Stimulated activated CD4-positive, alpha-beta T cell treated with anti-CD3 and anti-CD28 coated beads, Interleukin-1b, Interleukin-23, amount 100 ng/mL, for 4 hours (primary cell): ENCODE data around the gene CNIH3.

ENCODE experiments used
- DNase-seq, 2 donors: peaks; one replicate each; pipeline ENCODE4 v3.0.0-alpha.2; 2020; ENCODE audit warnings: low read depth in 2 of 2

The CNIH3 gene

DNA sequence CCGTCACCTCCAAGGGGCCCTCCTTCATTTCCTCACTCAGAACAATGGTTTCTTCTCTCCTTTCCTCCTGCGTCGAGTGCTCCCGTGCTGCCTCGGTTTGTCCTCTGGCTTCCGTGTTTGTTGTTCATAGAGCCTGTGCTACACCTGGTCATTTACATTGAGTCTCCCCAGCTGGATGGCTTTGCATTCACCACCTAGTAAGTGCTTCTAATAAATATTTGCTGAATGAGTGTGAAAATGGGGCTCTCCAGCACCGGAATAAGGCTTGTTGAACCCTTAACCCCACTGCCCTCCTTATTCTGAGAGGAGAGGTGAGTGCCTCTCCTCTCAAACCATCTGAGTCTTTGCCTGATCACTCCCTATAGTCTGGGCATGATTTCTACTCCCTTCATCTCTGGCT is 104.9 kb downstream of the CNIH3 start:
- DNase-seq: no peak

DNA sequence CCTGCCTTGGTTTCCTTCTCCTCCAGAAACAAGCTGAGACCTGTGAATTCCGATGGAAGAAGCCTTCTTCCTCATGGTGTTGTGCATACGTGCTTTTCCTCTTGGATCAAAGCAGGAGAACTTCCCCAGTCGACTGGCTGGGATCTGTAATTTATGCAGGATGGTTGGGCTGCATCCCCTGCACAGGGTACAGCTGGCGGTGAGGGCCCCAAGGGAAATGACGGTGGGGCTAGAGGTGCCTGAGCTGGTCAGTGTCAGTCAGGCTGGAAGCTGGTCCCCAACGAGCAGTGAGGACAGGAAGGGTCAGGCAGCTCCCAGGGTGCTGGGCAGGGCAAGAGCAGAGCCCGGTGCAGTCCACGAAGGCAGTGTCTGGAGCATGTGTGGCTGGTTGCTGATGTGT is 106.7 kb downstream of the CNIH3 start:
- no peak for DNase-seq

DNA sequence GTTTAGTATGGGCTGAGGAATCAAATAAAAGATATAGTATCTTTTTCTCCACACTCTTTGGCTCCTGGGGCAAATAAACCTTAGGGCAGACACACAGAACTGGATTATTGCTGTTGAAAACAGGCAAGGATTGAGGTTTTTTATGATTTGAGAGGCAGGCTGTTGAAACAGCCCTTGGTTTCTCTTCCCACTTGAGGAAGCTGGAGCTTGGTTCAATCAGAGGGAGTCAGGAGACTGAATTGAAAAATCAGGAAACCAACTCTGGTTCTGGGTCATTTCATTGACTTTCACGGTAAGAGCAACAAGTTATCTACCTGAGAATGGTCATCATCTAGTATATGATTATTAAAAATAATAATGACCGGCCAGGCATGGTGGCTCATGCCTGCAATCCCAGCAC is 108.4 kb downstream of the CNIH3 start:
- no peak for DNase-seq

DNA sequence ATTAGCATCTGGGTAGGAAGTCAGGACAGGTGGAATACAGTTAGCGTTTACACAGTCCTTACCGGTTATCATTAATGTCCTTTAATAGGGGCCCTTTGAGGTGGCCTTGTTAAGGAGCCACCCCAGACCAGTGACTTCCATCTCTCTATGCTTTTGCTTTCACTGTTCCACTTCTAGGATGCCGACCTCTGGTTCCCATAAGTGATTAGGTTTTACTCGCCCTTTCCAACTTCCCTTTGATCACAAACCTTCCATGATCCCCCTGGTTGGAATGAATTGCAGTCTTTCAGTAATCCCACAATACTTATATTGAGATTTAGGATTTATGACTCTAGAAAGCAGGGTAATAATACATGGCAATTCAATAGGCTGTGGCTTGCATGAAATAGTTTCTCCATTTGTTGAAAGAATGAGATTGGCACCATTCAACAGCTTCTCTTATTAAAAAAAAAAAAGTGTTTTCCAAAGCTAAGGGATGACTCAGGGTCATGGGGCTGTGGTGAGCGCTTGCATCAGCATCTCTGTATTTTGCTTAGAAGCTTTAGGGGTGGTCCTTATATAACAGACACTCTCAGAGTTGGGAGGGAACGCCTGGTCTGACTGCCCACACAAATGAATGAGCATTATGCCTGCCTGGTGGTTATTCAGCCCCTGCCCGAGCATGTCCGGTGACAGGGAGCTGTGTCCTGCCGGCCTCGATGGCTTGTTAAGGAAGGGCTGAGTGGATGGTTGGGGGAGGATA is 110.5 kb downstream of the CNIH3 start:
- no peak for DNase-seq

DNA sequence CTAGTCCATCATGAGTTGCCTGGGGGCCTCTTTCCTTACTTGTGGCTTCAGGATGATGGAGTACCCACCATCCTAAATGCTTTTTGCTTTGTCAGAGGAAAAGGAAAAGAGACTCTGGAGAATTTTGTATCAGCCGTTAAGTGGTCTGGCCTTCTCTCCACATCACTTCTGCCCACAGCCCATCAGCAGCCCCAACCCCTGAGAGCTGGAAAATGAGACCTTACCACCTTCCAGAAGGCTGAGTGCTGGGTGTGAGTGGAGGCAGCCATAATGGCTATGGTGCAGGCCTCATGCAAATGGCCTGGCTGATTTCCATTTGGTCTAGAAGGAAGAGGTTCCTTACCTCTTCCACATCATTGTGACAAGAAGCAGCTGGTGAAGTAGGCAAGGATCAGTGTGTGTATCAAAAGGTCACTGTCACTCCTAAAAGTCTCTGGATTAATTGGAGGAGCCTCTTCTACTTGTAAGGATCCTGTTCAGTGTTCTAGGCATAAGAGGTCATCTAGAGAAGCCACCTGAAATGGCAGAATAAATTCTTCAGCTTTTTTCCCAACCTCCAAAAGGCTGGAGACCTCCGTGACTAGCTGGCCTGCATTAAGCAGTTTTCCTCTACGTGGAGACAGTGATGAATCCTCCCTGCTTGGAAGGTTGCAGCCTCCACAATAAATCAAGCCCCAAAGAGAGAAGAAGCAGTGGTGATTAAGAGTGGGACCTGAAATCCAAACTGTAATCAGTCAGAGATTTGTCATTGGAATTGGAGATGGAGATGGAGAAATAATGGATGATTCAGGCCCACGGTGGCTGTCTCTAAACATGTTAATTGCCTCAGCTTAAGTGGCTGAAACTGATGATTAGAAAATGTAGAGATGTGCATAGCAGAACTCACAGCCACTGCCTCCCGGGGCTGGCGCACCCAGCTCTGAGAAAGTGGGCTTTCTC is 111.5 kb downstream of the CNIH3 start:
- no peak for DNase-seq

DNA sequence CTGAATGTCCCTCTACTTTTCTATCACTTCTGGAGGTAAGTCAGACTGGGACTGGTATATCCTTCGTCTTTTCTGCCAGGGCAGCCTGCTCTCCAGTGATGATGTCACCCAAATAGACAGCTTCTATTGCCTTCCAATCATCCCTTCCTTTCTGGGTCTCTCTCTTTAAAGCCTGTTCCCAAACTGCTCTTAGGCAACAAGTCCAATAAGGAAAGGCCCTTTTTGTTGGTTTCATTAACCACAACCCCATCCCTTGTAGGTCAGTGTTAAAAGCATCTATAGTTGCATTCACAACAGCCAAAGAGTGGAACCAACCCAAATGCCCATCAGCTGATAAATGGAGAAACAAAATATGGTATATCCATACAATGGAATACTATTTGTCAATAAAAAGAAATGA is 114.4 kb downstream of the CNIH3 start:
- DNase-seq: no peak

DNA sequence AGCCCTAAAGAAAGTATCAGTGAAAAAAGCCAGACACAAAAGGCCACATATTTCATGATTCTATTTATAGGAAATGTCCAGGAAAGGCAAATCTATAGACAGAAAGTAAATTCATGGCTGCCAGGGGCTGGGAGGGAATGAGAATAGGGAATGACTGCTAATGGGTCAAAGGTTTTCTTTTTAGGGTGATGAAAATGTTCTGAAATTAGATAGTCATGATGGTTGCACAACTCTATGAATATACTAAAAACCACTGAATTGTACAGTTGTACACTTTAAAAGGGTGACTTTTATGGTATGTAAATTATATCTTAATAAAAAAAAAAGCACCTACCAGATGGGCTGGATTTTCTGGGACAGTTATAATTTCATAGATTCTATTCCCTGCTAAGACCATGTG is 114.8 kb downstream of the CNIH3 start:
- no peak for DNase-seq

DNA sequence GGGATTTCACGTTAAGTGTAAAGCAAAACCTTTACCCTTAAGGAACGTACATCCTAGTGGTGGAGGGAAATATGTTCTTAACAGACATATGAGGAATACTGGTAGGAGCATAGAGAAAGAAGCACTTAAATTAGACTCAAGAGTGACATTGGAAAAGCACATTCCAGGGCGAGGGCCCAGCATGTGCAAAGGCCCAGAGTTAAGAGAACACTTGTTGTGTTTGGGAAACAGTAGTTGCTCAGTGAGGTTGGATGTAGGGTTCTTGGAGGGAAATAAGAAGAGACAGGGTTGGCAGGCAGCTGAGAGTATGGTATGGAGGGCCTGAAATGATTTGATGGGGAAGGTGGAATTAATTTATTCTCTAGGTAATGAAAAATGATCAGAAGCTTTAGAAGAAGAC is 115.5 kb downstream of the CNIH3 start:
- no peak for DNase-seq

DNA sequence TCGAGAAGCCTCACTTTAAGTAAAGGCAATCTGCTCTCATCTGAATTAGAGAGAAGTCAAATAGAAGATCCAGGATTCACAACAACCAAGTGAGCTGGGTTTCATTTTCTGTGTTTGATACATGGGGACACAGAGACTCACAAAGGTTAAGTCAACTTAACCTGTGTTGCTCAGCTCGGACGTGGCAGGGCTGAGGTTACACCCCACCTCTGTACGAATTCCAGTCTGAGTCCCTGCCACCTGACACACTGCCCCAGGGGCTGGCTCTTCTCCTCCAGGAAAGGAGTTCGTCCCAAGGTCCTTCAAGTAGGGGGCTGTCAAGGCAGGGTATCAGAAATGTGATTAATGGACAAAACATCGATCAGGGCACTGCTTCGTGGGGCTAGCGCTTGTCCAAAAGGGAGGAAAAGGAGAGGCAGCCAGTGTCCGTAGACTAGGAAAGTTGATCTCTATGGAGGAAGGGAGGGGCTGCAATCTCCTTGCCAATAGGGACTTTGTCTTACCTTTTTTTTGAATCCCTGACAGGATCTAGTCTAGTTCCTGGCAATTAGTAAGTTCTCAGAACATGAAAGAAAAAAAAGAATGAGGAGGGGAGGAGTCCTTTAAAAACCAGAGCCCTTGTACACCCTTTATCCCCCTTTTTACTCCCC is 116.4 kb downstream of the CNIH3 start:
- no peak for DNase-seq

DNA sequence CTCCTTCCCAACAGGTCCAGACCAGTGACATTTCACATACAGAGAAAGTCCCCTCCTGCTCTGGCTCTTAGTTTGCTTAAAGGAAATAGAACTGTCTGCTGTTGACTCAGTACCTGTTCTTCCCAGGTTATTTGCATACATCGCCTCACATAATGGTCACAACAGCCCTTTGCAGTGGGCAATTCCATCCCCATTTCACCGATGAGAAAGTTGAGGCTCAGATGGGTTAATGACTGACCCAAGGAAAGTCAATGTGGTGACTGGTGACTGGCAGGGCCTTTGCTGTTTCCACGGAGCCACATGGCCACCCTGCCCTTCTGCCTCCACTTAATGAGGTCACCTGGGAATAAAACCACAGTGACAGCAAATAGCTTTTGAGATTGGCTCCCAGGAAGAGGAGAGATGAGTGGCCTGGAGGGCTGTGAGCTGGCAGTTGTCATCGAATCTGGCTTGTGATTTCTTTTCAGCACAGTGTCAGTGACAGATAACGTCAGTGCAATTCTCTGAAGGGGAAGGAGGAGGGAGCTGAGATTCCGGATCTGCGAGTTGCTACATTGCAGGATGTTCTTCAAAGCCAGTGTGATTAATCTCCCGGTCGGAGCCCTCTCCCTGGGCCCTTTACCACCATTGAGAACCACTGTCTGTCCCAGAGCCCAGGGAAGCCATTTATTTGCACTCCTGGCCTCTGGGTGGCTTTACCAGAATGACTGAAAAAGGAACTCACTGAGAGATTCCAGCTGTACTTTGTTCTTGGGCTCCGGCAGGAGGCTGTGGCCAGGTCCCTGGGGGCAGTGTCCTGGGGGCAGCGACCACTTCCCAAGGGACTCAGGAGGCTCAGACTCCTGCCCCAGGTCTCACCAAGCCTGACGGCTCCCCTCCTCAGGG is 117.2 kb downstream of the CNIH3 start:
- DNase-seq: no peak

DNA sequence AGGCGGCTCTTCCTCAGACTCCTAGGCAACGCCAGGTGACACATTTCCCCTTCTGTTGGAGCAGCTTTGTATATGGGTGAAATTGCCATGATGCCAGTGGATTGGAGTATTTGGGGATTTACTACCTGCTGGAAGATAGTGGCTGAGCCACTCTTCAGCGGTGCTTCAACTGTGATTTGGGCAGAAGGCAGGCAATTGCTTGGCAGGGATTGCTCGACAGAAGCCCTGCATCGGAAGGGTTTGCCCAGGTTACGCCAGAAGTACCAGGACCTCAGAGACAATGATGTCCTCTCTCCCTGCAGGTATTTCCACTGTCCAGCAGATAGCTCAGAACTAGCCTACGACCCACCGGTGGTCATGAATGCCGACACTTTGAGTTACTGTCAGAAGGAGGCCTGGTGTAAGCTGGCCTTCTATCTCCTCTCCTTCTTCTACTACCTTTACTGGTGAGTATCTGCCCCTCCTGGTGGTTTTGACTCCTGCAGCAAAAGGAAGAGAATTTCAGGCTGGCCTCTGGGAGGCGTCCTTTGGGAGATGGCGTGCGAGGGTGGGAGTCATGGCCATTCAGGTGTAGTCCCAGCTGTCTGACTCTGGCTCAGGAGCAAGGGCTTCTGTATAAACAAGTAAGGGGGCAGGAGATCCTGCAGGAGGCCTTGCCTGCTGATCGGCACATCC is 118.3 kb downstream of the CNIH3 start:
- no peak for DNase-seq

DNA sequence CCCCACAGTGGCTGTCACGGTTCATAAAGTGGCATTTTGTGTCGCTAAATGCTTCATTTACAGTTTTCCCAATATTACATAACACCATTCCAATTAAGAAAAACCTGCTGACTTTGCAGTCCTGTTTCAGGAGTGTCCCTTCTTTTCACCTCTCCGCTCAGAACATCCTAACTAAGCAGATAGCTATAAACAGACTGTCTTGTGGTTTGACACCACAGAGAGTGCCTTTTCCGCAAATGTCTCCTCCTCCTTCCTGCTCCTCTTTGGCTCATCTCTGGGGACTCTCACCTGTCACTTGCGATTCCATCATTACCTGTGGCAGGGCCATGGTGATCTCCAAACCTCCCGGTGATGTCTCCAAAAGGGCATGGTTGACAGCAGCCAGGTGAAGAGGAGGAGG is 119.0 kb downstream of the CNIH3 start:
- no peak for DNase-seq

DNA sequence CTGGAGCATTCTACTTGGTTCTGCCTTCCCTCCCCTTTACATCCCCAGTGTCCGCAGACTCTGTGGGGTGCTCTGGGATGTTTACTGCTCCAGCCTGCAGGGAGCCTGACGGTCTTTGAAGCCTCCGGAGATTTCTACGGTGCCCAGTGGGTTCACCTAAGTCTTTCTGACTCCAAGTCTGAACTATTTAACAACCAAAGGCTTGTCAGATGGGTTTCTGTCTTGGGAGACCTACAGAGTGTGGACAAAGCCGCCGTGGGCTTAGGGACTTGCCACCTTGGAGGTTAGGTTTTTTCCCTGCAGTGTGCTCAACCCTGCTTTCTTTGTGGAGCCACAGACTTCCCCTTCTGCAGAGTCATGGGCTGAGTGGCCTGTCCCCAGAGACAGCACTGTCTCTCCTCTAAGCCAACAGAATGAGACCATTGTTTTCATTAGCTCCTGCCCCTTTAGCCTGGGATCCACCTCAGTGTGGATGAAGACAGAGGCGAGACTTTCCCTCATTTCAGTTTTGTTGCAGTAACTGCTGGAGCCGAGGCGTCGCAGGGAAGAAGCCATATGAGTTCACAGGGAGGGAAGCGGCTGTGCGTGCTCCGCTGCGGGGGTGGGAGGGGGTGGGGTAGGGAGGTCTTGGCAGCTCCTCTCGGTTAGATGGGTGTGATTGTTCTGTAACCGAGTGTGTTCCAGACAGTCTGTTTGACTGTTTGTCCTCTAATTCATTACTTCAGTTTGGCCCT is 120.7 kb downstream of the CNIH3 start:
- no peak for DNase-seq

DNA sequence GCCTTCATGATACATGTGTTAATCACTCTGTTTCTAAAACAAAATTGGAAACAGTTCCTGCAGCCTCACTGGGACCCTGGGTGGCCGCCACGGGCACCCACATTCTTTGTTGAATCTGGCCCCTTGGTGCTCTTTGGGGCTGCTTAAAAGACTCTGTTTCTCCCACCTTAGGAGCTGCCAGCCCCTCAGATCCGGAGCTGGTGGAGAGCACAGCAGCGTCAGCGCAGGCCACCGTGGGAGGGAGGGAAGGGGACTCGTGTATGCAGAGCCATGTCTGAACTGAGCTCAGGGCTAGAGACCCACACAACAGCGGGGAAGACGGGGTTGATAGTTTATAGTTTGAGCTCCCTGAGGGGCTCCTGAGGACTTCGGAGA is 121.2 kb downstream of the CNIH3 start:
- DNase-seq: no peak

DNA sequence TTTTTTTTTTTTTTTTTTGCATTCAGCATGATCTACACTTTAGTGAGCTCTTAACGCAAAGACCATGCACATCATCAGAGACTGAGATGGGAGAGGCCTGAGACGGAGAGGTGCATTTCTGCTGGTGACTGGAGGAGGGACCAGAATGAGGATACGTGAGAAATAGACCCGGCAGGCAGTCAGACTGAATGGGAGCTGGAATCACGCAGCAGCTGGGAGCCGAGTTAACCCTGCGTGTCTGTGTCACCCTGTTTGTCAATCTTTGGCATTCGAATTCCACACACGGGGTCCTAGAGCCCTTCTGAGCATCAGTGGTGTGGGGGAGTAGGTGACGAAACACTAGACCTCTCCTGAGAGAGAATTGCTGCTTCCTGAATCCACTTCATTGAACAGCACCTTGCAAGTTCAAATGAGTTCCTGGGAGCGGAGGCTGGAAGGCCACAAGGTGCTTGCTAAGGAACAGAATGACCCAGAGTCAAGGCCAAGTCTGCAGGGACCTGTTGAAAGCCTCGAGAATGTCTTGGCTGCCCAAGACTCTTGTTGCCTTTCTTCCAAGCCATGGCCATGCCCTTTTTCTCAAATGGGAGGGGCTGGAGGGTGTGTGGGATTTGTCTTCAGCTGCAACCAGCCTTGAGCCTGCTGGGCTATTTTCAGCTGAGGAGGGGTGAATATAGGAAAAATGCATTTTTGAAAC is 123.3 kb downstream of the CNIH3 start:
- DNase-seq: no peak

DNA sequence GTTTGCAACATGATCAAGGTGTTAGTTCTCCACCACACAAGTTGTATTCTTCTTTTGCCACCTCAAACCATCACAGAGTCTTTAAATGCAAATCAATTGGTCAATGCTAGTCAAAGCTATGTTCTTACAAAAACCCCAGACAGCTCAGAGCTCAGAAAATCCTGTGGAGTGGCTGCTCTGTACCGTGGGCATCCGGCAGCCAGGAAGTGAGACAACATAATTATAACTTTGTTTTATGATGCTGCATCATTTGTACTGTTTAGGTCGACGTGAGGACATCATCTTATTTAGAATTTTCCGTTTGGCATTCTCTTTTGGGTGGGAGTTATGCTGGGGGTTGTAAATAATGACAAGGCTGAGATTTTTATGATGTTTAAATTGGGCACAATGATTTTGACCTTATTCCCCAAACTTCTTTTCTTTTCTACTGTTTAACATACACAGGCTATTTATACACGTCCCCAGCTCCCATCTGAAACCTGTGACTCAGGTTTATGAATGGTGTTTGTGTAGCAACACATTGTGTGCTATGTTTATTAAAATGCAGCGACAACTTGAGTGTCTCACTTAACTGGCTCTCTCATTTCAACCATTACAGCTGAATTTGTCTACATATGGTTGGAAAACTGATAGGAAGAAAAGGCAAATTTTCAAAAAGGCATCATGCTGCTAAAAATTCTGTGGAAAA is 124.0 kb downstream of the CNIH3 start:
- no peak for DNase-seq

DNA sequence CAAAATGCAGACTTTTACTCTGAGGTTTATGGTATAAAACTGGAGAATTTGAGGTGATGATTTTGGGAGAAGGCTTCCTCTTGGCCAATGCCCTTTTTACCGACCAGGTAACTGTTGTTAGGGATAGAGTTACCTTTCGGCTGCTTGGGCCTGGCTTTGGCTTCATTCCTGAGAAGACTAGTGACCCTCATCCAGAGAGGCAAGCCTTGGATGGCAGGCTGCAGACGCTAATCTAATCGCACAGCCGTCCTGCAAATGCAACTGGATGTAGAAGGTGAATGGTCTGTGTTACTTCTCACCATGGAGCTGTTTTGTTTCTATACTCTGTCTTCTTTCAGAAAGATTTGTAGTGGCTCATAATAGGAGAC is 124.6 kb downstream of the CNIH3 start:
- no peak for DNase-seq

DNA sequence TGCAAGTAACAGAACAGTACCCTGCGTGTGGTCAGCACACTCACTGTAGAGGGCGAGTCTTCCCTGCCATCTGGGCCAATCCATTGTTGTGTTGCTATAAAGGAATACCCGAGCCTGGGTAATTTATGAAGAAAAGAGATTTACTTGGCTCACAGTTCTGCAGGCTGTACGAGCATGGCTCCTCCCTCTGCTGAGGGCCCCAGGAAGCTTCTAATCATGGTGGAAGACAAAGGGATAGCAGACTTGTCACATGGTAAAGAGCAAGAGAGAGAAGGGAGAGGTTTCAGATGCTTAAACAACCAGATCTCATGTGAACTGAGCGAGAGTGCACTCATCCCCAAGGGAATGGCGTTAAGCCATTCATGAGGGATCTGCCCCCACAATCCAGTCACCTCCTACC is 126.2 kb downstream of the CNIH3 start:
- no peak for DNase-seq

DNA sequence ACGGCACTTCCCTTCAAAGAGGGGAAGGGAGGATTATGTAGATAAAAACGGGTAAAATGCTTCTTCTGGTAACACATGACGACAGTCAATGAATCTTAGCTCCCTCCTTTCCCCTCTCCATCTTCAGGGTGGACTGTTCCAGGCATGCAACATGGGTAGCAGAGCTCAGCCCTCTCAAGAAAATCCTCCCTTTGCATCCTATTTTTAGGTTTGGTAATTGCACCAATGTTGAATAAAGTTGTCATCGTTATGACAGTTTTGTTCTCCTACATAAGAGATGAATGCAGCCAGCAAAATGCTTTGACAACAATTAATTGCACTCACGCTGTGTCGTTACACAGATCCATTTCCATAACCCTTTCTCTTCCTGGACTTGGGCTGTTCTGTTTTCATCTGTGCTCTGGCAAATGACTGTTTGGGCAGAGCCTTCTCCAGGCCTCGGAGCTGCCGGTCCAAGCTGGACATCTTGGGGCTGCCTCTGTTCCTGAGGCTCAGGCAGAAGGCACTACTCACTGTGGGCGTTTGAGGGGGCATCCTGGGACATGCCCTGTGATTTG is 127.6 kb downstream of the CNIH3 start:
- no peak for DNase-seq
